Stimulated activated CD4-positive, alpha-beta T cell treated with anti-CD3 and anti-CD28 coated beads, Interleukin-15, amount 100 ng/mL, for 24 hours (primary cell): ENCODE results near the gene KAT6B.

ENCODE experiments used
- DNase-seq: peaks from one replicate; pipeline ENCODE4 v3.0.0-alpha.2; 2020

The KAT6B gene

DNA sequence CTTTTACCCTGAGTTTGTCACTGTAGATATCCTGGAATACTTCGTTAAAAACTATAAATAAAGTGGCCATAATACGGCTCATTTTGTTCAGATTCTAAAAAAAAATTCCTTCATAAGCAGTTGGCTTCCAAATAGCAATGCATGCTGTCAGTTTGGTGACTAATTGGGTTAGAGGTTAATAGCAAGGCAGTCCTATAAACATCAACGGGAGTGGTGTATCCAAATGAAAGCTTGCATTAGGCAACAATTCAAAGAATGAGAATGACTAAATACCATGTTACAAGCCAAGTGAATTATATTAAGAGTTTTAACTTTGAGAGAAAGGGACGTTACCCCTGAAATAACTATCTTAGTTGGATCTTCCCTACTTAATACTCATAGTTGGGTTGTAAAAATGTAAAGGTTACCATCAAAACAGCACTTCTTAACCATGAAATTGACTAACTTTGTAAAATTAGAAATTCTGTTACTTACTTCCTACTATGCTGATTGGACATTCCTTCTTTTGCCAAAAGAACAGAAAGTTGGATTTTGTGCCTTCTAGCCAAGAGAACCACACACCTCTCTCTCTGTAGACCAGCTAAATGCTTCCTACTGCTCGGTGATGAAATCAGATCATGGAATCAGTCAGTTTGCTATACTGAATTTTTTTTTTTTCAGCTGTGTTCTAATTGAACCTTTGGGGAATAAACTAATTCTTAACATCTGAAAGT, 98.0 kb downstream of the KAT6B start:
- DNase-seq: no peak

DNA sequence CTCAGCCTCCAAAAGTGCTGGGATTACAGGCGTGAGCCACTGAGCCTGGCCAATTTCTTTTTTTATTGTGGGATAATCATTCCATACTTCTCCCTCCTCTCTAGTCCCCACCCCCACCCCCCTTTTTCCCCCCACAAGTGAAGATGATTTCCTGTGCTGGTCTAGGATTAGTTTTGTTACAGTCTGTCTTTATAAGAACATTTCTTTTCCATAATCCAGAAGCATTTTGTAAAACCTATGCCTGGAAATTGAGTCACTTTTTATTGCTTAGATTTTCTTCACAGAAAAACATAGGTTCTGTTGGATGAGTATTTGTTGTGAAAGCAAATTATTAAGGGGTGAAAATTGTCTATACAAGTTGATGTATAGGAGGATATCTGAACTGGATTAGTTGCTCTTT, 98.9 kb downstream of the KAT6B start:
- no peak for DNase-seq

DNA sequence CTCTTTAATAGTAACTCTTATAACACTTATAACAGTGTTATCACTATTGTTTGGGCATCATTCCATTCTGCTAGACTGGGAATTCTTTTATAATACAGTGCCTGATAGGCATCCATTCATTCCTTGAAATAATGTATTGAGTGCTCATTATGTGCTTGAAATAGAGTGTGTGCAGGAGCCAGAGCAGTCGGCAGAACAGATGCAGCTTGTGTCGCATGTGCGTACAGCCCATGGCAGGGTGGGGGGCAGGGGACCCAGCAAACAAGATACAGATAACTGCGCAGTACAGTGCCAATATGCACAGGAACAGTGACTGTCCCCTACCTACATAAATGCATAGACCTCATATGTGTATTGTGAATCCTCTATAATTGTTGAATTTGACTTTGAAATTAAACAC, 99.3 kb downstream of the KAT6B start:
- no peak for DNase-seq

DNA sequence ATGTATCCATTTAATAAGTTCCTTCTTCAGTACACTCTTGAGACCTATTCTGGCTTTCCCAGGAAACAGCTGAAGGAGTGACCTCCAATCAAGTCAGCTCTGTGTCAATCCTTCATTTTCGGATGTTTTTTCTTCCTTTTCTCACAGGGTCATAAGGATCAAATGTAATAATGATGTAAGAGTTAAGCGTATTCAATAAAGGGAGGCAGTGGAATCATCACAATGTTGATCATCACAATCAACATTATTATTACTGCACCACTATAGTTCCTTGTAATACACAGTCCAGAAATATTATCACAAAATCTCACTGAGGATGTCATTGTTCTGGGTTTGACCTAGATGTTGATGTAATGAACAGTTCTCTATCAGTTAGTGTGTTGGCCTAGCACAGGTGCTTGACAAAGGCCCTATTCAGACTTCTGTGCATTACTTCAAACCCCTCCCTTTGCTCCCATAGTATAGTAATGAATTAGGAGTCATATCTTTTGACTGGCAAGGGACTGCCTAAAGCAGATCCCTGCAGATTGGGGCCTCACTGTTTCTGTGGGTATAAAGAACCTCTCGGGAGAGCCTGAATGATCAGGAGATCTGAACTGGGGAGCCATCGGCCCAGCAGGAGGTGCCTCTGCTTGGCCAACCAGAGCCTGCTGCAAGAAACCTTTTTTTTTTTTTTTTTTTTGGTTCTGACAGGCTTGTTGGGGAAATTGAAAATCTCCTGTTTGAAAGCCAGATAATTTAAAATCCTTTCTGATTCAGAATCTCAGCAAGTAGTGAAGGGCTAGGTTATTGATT, 100.6 kb downstream of the KAT6B start:
- no peak for DNase-seq

DNA sequence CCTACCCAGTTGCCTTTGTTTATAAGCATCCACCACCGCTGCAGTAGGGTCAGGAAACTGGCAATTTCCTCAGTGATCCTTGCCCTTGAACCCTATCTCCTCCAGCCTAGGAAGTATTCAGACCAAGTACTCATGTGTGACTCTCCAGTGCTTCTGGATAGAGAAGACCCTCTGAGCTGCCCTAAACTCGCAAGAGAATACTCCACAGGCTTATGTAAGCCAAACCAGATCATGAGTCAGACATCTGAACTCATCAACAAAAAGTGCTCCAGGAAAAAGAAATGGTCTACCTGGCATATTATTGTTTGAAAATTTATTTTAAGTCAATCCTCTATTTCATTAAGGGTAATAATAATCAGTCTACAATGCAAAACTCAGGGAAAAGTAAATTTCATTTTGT, 101.3 kb downstream of the KAT6B start:
- no peak for DNase-seq

DNA sequence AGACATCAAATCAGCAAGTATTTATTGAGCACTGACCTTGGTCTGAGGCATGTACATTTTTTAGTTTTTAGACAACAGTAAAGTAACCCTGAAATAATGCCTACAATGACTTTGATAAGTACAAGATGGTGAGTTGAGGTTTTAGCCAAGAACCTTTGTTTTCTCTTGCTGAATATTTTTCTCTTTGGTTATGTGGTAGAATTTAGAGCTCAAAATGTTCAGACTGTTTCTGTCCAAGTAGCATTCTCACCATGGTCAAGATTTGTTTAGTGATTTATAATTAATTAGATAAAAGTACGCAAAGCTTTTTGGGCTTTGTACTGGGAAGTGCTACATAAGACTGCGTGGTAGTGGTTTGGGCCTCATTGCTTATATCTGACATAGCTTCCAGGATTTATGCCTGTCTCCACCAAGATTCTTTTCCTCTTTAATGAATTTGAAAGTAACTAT, 102.4 kb downstream of the KAT6B start:
- no peak for DNase-seq

DNA sequence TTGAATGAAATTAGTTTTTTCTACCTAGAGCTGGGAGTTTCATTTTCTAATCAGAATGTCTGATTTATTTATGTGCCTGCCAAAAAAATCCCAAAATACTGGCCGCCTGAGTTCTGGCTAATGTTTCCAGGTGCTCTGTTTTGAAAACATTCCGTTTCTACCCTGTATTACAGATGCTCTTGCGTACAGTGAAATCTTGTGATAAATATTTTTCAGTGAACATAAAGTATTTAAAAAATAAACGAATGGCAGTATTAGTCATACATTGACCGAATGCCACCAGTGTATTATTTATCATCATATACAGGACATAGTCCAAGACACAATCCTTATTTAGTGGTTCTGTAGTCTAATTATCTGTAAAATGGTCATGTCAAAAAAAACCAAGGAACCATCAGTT, 102.8 kb downstream of the KAT6B start:
- DNase-seq: no peak

DNA sequence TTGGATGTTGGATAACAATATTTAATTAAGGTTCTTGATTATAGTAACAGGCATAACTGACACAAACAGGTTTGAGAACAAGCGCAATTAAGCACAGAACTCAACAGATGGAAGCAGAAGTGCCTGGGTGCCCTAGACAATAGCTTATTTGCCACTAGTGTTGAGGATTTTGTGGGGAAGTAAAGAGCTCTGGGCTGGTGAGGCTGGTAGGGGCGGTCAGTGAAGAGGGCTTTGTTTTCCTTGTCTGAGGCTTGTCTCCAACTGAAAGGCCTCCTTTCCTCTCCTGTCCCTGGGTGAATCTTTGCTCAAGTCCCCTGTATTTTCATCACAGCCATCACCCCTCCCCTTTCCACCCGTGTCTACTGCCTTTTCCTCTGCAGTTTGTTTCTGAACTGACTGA, 104.6 kb downstream of the KAT6B start:
- no peak for DNase-seq

DNA sequence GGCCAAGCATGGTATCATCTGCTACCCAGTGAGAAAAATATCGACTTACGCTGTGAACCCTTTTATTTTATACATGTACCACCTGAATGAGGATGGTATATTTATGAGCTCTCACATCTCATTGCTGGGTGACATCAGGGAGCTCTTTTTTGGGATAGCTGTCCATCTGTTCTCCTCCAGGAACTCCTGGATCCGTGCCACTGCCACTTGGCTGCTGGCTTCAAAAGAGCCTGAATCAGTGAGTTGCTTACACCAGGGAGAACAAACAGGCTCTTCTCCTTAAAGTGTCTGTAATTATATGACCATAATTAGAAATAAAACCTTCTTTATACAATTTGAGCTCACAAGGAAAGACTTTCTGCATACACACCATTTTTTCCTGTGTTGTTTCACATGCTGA, 106.2 kb downstream of the KAT6B start:
- no peak for DNase-seq

DNA sequence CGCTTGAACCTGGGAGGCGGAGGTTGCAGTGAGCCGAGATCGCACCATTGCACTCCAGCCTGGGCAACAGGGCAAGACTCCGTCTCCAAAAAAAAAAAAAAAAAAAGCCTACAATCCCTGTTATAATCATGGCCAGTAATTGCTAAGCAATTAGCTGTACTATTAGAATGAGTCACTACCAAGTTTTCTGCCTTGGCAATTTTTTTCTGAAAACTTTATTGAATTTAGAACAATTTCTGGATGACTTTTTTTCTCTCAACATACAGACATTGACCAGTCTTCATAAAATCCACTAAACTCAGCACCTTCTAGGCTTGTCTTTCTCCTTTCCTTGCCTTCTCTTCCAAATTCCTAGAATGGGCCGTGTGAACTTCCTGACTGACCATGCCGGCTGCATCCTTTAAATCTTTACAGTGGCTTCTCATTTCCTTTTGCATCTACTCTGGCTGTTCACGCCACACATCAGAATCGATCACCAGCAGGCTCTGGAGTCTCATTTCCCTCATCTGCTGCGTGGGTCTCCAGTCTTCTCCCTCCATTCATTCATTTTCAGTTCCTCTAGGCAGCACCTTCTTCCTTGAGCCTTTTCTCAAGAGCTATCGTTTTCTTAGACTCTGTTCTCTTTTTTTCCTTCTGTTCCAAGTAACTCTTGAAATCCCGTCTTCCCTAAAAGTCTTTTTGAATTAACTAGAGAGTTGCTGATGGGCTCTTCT, 107.9 kb downstream of the KAT6B start:
- no peak for DNase-seq

DNA sequence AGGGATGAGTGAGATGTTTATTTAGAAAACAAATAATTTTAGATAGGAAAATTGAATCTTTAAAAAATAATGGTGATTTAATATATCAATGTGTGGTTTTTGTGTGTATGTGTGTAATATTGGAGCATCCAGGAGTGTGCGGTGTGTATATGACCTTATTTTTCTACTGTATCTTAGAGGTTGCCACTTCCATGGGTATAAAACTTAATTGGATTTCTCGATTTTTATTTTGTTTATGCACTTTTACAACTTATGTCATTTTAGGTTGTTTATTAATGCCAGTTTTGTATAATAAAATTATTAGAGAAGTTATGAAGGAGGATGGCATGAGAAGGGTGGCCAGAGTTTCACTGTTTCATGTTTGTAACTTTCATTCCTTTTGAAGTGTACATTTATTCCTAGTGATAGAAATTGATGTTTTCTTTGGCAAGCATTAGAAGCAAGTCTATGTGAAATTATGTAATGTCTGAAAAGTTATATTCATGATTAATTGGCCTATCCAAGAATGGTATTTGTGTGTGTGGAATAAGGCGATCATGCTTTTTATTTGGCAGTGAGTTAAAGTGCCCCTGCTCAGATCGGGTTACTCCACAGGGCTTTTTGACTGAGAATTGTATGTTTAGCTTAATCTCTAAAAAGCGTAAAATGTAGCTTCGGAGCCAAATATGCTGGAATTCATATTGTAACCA, 110.3 kb downstream of the KAT6B start:
- DNase-seq: no peak

DNA sequence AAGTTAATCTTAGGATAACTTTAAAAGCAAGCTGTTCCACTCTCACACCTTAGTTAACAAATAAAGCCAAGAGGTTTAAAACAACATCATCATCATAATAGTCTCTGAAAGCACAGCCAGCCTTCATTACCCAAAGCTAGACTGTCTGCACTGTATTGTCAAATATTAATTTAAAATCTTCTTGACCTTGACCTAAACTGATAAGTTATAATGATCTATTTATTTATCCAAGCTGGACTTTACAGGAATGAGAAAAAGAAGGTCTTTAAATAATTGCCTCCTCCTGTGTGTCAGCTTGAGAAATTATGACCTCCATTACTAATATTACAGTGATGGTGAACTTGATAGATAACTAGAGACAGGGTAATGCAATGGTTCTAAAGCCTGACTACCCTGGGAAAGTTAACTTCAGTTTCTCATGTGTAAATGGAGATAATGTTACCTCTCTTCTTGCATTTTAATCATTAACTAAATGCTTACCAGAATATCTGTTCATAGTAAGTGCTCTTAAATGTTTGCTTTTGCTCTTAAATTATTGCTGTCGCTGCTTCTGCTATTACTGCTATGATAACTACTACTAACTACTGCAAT, 111.0 kb downstream of the KAT6B start:
- no peak for DNase-seq

DNA sequence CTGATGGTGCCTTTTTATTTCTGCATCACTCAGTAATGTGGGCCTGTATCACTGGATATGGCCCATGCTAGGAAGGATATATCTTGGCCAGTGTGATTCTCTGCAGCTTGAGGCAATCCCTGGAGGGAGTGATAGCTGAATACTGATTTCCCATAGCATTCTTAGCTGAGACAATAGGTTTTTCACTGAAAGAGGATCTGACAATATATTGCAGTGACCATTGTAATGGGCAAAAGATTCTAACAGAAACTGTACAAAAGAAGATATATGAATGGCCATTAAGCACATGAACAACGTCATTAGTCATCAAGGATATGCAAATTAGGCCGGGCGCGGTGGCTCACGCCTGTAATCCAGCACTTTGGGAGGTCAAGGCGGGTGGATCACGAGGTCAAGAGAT, 117.8 kb downstream of the KAT6B start:
- no peak for DNase-seq

DNA sequence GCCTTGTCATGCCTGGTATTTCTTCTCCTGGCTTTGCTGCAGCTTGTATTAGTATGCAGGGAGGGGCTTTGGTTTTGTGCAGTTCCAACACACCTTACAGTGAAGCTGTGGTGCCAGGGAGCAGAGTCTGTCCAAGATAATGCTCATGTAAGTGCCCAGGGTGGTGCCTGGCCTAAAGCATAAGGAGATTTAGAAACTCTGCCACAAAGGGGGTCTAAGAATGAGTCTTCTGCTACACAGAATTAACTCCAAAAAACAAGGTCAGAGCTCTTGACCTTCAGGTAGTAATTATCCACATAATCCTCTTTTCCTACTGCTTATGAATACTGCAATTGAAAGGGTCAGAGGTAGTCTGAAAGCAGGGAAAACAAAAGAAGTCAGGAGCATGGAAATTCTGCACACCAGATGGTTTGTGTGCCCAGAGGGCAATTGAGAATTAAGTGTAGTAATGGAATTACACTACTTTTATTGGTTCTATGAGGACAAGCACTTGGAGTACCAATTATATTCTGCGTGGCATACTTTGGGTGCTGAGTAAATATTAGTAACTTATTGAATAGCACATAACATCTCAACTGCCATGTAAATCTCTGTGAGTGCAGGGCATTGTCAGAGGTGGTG, 121.5 kb downstream of the KAT6B start:
- no peak for DNase-seq

DNA sequence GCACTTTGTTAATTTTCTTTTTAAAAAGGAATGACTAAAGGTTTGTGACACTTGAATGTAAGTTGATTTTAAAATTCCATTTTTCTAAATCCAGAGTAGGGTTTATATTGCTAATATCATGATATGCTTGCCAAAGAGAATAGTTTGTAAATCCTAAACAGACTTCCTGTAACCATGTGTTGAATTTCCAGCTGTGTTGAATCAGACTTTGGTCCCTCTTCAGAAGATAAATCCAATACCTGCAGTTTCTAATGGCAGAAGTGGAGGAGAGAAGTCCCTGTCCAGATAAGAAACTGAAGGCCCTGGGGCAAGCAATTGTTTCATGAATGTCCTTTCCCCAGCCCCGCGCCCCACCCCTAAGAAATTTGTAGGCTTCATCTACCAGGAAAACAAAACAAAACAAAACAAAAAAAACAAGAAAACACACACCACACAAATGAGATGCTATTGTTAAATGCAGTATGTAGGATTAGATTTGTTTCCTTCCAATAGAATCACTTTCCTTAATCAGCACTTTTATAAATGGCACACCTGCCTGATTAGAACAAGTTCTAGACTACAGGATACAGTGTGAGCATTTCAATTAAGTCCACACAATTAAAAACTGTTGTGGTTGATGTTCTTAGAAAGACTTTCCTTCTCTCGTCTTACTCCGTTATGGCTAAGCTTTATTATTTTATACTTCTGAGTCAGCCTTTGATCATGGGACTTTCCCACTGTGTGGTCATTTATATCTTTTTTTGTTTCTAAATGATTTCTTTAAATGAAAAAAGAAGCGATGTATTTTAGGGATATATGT, 122.8 kb downstream of the KAT6B start:
- DNase-seq: no peak

DNA sequence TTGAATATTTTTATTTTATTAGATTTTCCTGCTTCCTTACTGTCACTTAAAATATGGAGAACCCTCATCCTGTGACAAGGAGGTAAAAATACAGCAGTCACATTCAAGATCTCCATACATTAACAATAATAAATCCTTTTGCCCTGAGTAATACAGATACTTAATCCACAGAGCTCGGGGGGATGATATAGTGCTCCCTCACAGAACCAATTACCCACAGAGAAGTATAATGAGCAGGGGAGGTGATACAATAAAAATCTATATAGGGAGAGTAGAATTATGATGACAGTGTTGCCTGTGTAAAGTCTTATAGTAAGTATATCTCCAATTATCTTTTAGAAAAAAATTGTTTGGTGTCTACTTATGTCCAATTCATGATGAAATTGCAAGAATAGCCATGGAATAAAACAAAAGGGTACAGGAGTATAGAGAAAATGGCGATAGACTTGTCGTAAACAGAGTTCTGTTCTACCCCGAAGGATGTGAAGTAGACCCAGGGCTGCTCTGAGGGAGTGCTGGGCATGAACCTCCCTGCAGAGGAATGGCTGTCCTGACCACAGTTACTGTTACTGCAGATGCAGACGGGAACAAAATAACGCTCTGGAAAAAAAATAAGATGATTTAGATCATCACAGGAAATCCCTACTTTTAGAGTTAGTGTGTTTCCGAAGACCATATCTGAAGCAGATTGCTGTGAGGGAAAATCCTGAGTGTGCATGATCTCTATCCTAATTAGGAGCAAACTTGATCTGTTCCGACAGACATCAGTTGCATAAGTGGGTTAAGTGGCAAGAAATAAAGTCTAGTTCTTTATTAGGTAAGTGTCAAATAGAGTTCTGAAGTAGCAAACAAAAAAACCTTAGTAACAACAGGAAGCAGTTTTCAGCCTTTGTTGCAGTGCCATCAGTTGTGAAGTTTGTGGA, 123.7 kb downstream of the KAT6B start:
- no peak for DNase-seq

DNA sequence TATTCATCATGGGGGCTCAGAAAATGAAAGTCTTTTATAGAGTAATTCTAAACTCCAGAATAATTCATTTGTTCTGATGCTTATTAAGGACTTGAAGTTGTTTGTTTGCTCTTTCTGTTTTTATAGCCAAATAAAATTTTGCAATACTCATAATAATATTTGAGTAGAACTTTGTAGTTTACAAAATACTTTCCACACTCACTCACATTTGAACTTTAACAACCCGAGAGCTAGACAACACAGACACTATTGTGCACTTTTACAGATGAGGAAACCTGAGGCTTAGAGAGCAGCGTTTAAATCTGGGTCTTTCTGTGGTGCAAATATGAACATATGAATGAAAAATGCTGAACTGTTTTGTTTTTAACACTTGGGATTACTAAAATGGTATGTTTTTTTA, 126.8 kb downstream of the KAT6B start:
- no peak for DNase-seq

DNA sequence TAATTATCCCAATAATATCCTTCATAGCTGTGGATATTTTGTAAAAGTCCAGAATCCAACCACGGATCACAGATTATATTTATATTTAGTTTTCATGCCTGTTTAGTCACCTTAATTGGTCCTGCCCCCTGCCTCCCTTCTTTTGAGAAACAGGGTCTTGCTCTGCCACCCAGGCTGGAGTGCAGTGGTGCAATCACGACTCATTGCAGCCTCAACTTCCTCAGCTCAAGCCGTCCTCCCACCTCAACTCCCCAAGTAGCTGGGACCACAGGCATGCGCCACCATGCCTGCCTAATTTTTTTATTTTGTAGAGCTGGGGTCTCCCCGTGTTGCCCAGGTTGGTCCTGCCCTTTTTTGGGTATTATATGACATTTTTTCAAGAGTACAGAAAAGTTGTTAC, 129.4 kb downstream of the KAT6B start:
- no peak for DNase-seq

DNA sequence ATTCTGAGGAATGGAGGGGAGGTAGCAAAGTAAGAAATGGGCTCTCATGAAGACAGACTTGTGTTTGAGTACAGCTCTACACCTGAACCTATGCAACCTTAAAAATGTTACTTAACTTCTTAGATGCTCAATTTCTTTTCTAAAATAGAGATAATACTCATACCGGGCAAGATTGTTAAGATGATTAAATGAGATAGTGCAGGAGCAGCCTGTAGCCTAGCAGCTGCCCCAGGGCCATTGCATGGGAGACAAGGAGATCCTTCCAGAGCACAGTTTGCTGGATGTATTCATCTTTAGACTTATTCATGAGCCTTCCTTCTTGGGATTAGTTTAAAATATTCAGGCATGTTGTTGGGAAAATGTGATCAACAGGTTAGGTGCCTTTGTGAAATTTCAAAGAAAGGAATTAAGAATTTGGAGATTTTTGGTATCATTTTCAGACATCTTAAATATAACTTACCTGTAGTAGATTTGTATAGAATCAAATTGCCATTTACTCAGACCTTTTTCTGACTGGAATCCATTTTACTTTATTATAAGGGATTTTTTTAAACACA, 130.2 kb downstream of the KAT6B start:
- DNase-seq: no peak
